Measurements from ENCODE around the gene IQSEC3.
"Not testable (repeated sequence)": the region's sequence is repeated elsewhere in the genome, so short reads cannot be mapped to it uniquely, and the experiment has no call there.

IQSEC3 gene

GRCh38 chr12:111699-112493 is 45.3 kb downstream of the IQSEC3 start:
- DNase-seq (ENCODE audit: low spot score), result no peak

- DNase-seq (ENCODE audit: low spot score), result no peak
Measured at GRCh38 chr12:113347-113746, 46.8 kb downstream of the IQSEC3 start.

GRCh38 chr12:114626-115211 is 48.2 kb downstream of the IQSEC3 start:
- DNase-seq (ENCODE audit: low spot score), result peak; percentile 65

- no peak for DNase-seq (ENCODE audit: low spot score)
Measured at GRCh38 chr12:115518-115917, 49.0 kb downstream of the IQSEC3 start.

- no peak for DNase-seq (ENCODE audit: low spot score)
Measured at GRCh38 chr12:115960-116915, 49.7 kb downstream of the IQSEC3 start.

- DNase-seq (ENCODE audit: low spot score), result no peak
Measured at GRCh38 chr12:117311-117710, 50.7 kb downstream of the IQSEC3 start.

- peak; percentile 85 for DNase-seq (ENCODE audit: low spot score)
Measured at GRCh38 chr12:117816-118345, 51.3 kb downstream of the IQSEC3 start.

GRCh38 chr12:118591-118990 is 52.0 kb downstream of the IQSEC3 start:
- DNase-seq (ENCODE audit: low spot score), result no peak

GRCh38 chr12:120951-121350 is 54.4 kb downstream of the IQSEC3 start:
- DNase-seq (ENCODE audit: low spot score), result no peak

GRCh38 chr12:121647-122046 is 55.1 kb downstream of the IQSEC3 start:
- DNase-seq (ENCODE audit: low spot score), result no peak

GRCh38 chr12:125075-125474 is 58.5 kb downstream of the IQSEC3 start:
- DNase-seq (ENCODE audit: low spot score), result no peak

GRCh38 chr12:125566-125965 is 59.0 kb downstream of the IQSEC3 start:
- no peak for DNase-seq (ENCODE audit: low spot score)

GRCh38 chr12:128079-128478 is 61.5 kb downstream of the IQSEC3 start:
- DNase-seq (ENCODE audit: low spot score), result no peak

- DNase-seq (ENCODE audit: low spot score), result peak; percentile 58
Measured at GRCh38 chr12:129001-129400, 62.4 kb downstream of the IQSEC3 start.

GRCh38 chr12:130519-130918 is 64.0 kb downstream of the IQSEC3 start:
- no peak for DNase-seq (ENCODE audit: low spot score)

GRCh38 chr12:131008-131407 is 64.4 kb downstream of the IQSEC3 start:
- DNase-seq (ENCODE audit: low spot score), result no peak

GRCh38 chr12:131732-132495 is 65.3 kb downstream of the IQSEC3 start:
- DNase-seq (ENCODE audit: low spot score), result no peak

GRCh38 chr12:133616-134232 is 67.2 kb downstream of the IQSEC3 start:
- not testable (repeated sequence) for DNase-seq (ENCODE audit: low spot score)

GRCh38 chr12:135138-135537 is 68.6 kb downstream of the IQSEC3 start:
- DNase-seq (ENCODE audit: low spot score), result no peak

- DNase-seq (ENCODE audit: low spot score), result no peak
Measured at GRCh38 chr12:138171-138897, 71.8 kb downstream of the IQSEC3 start.
